ENCODE results near the gene S1PR4.
"Not testable (repeated sequence)": the region's sequence is repeated elsewhere in the genome, so short reads cannot be mapped to it uniquely, and the experiment has no call there.

S1PR4 gene

GRCh38 chr19:3183721-3184641 is 5.4 kb downstream of the S1PR4 start:
- DNase-seq: no peak

- DNase-seq: peak; percentile 62
Measured at GRCh38 chr19:3184847-3185460, 6.4 kb downstream of the S1PR4 start.

GRCh38 chr19:3185461-3186159 is 7.0 kb downstream of the S1PR4 start, which contains the start of gene NCLN:
NCLN (plus strand) TSS chr19:3185930; CDS start chr19:3186031, 101 bp downstream.
- DNase-seq: peak; percentile 88

- DNase-seq: no peak
Measured at GRCh38 chr19:3186160-3186688, 7.7 kb downstream of the S1PR4 start.

GRCh38 chr19:3186891-3187661 is 8.5 kb downstream of the S1PR4 start:
- no peak for DNase-seq

GRCh38 chr19:3187662-3188511 is 9.3 kb downstream of the S1PR4 start:
- no peak for DNase-seq

GRCh38 chr19:3188627-3189596 is 10.3 kb downstream of the S1PR4 start:
- DNase-seq: no peak

GRCh38 chr19:3189702-3190469 is 11.3 kb downstream of the S1PR4 start:
- DNase-seq: no peak

- no peak for DNase-seq
Measured at GRCh38 chr19:3190470-3190770, 11.9 kb downstream of the S1PR4 start.

- no peak for DNase-seq
Measured at GRCh38 chr19:3190921-3191805, 12.6 kb downstream of the S1PR4 start.

- DNase-seq: not testable (repeated sequence)
Measured at GRCh38 chr19:3191806-3192104, 13.2 kb downstream of the S1PR4 start.

GRCh38 chr19:3192228-3192635 is 13.7 kb downstream of the S1PR4 start:
- no peak for DNase-seq

- DNase-seq: no peak
Measured at GRCh38 chr19:3192684-3193083, 14.1 kb downstream of the S1PR4 start.

GRCh38 chr19:3193256-3194105 is 14.9 kb downstream of the S1PR4 start:
- DNase-seq: no peak

GRCh38 chr19:3194106-3195087 is 15.8 kb downstream of the S1PR4 start:
- DNase-seq: no peak
